HEK293 (cell line): ENCODE results near the gene CEP44.

ENCODE experiments used
- GFI1B ChIP-seq: fragments of 450-650 bp; formaldehyde crosslinking; IDR thresholded peaks from 2 replicates; pipeline ENCODE4 v1.5.1; 2016; ENCODE audit warnings: missing biosample characterization, missing genetic modification characterization
- KLF16 ChIP-seq: fragments of 450-650 bp; formaldehyde crosslinking; IDR thresholded peaks from 2 replicates; pipeline ENCODE4 v1.5.1; 2017; ENCODE audit warnings: missing biosample characterization, missing genetic modification characterization
- YY1 ChIP-seq: fragments of 450-650 bp; formaldehyde crosslinking; IDR thresholded peaks from 2 replicates; pipeline ENCODE4 v1.5.1; 2018; ENCODE audit warnings: missing biosample characterization, missing genetic modification characterization
- ZBTB48 ChIP-seq: fragments of 450-650 bp; formaldehyde crosslinking; IDR thresholded peaks from 2 replicates; pipeline ENCODE4 v1.5.1; 2016; ENCODE audit warnings: missing biosample characterization, missing genetic modification characterization
- ZNF121 ChIP-seq: fragments of 450-650 bp; formaldehyde crosslinking; IDR thresholded peaks from 2 replicates; pipeline ENCODE4 v1.5.1; 2016; ENCODE audit warnings: missing biosample characterization, missing genetic modification characterization
- ZNF274 ChIP-seq, 2 experiments: fragments of 200-500 bp in 1 of 2; fragments of 450-650 bp in 1 of 2; sonication (Bioruptor generic) in 1 of 2; formaldehyde crosslinking in 1 of 2; IDR thresholded peaks; 2 replicates each; pipeline versions ENCODE4 v1.5.1 to v1.6.1; 2014 to 2016; ENCODE audit warnings: borderline replicate concordance in 1 of 2, inconsistent platforms in 1 of 2, low read length in 1 of 2, missing biosample characterization in 1 of 2, missing genetic modification characterization in 1 of 2
- ZNF366 ChIP-seq: fragments of 450-650 bp; formaldehyde crosslinking; conservative IDR thresholded peaks from 2 replicates; pipeline ENCODE4 v1.5.1; 2016; ENCODE audit warnings: missing biosample characterization, missing genetic modification characterization
- ZNF624 ChIP-seq: fragments of 450-650 bp; formaldehyde crosslinking; IDR thresholded peaks from 2 replicates; pipeline ENCODE4 v1.5.1; 2017; ENCODE audit warnings: missing biosample characterization, missing genetic modification characterization
- TF ChIP-seq, protein P1 (sequence below): fragments of 450-650 bp; formaldehyde crosslinking; IDR thresholded peaks from 2 replicates; pipeline ENCODE4 v1.5.1; 2016; ENCODE audit warnings: missing biosample characterization, missing genetic modification characterization
- TF ChIP-seq, protein P2 (sequence below): fragments of 450-650 bp; formaldehyde crosslinking; IDR thresholded peaks from 2 replicates; pipeline ENCODE4 v1.5.1; 2016; ENCODE audit warnings: missing biosample characterization, missing genetic modification characterization

DNA sequence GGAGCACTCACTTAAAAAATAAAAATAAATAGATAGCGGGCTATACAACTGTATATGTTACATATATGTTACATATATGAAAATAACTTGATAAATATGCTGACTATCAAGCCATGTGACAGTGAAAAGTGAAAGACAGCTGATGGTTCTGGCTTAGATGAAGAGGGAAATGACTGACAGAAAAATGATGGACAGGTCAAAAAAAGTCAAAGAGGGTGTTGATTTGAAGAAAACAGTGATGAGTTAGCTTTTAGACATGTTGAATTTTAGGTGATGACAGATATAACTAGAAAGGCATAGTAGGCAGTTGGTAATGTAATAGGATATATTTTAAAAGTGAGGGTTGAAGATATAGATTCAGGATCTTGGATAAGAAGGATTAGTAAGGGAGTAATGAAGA lies 38.0 kb upstream of the CEP44 start:
- TF ChIP-seq, protein P1, sequence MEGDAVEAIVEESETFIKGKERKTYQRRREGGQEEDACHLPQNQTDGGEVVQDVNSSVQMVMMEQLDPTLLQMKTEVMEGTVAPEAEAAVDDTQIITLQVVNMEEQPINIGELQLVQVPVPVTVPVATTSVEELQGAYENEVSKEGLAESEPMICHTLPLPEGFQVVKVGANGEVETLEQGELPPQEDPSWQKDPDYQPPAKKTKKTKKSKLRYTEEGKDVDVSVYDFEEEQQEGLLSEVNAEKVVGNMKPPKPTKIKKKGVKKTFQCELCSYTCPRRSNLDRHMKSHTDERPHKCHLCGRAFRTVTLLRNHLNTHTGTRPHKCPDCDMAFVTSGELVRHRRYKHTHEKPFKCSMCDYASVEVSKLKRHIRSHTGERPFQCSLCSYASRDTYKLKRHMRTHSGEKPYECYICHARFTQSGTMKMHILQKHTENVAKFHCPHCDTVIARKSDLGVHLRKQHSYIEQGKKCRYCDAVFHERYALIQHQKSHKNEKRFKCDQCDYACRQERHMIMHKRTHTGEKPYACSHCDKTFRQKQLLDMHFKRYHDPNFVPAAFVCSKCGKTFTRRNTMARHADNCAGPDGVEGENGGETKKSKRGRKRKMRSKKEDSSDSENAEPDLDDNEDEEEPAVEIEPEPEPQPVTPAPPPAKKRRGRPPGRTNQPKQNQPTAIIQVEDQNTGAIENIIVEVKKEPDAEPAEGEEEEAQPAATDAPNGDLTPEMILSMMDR (tag by site-specific recombination): no peak
- TF ChIP-seq YY1 (tag by site-specific recombination): no peak
- TF ChIP-seq ZNF624 (tag by site-specific recombination): no peak
- no peak for TF ChIP-seq ZNF121
- no peak for TF ChIP-seq ZNF274 (IDR thresholded peaks at IDR 0.05; ENCODE audit: low read length)
- no peak for TF ChIP-seq ZNF274 (tag by site-specific recombination; IDR thresholded peaks at IDR 0.05; ENCODE audit: borderline replicate concordance)
- TF ChIP-seq, protein P2, sequence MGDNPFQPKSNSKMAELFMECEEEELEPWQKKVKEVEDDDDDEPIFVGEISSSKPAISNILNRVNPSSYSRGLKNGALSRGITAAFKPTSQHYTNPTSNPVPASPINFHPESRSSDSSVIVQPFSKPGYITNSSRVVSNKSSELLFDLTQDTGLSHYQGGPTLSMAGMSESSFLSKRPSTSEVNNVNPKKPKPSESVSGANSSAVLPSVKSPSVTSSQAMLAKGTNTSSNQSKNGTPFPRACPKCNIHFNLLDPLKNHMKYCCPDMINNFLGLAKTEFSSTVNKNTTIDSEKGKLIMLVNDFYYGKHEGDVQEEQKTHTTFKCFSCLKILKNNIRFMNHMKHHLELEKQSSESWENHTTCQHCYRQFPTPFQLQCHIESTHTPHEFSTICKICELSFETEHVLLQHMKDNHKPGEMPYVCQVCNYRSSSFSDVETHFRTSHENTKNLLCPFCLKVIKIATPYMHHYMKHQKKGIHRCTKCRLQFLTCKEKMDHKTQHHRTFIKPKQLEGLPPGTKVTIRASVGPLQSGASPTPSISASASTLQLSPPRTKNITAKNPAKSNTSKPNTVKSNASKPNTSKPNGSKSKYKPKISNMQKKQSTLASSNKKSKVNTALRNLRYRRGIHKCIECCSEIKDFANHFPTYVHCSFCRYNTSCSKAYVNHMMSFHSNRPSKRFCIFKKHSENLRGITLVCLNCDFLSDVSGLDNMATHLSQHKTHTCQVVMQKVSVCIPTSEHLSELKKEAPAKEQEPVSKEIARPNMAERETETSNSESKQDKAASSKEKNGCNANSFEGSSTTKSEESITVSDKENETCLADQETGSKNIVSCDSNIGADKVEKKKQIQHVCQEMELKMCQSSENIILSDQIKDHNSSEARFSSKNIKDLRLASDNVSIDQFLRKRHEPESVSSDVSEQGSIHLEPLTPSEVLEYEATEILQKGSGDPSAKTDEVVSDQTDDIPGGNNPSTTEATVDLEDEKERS (tag by site-specific recombination): no peak
- TF ChIP-seq KLF16 (tag by site-specific recombination): no peak
- TF ChIP-seq ZNF366 (tag by site-specific recombination): no peak
- TF ChIP-seq ZBTB48: no peak
- TF ChIP-seq GFI1B (tag by site-specific recombination): no peak
